Globus pallidus (tissue), 1 donor: ENCODE data around the gene SLC29A1.
"Not testable (repeated sequence)": the region's sequence is repeated elsewhere in the genome, so short reads cannot be mapped to it uniquely, and the experiment has no call there.

Experiments
- DNase-seq: peaks from one replicate; pipeline ENCODE4 v3.0.0-alpha.2; 2015; ENCODE audit warnings: low spot score

The SLC29A1 gene

DNA sequence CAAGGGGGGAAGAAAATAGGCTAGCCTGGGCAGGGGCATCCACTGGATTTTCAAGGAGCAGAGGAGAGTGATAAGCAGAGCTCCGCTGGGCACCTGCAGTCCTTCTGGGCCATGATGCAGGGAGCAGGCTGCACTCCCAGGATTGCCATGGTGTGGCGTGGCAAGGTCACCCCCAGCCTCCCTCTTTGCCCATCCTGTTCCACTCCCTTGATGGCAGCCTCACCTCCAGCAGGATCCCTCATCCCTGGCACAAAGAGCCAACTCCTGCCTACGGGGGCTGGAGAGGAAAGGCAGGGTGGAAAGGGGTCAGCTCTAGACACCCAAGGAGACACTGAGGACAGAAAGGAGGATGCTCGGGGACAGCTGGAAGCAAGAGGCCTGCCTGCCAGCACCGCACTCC, 29.1 kb upstream of the SLC29A1 start:
- DNase-seq = no peak

DNA sequence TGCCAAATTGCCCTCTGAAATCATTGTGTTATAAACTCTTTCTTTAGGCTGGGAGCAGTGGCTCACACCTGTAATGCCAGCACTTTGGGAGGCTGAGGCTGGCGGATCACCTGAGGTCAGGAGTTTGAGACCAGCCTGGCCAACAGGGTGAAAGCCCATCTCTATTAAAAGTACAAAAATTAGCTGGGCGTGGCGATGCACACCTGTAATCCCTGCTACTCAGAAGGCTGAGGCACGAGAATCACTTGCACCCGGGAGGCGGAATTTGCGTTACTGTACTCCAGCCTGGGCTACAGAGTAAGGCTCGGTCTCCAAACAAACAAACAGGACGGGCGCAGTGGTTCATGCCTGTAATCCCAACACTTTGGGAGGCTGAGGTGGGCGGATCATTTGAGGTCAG, 27.0 kb upstream of the SLC29A1 start:
- DNase-seq = not testable (repeated sequence)

DNA sequence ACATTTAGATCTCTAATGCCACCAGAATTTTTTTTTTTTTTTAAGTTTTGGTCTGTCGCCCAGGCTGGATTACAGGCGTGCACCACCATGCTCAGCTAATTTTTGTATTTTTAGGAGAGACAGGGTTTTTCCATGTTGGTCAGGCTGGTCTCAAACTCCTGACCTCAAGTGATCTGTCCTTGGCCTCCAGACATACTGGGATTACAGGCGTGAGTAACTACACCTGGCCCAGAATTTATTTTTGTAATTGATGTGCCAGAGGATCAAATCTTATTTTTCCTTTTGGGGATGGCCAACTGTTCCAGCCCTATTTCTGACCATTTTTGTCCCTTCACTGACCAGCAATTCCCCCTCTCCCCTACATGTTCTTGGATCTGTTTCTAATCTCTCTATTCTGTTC, 24.7 kb upstream of the SLC29A1 start:
- no peak for DNase-seq

DNA sequence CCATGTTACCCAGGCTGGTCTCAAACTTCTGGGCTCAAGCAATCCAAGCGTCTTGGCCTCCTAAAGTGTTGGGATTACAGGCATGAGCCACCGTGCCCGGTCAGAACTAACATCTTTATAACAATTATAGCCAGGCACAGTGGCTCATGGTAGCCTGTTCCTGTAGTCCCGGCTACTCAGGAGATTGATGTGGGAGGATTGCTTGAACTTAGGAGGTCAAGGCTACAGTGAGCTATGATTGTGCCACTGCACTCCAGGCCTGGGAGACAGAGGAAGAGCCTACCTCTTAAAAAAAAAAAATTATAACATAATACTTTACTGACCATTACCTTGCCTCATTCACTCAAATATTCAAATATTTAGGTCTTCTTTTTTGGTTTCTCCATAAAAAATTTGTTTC, 23.5 kb upstream of the SLC29A1 start:
- DNase-seq = no peak

DNA sequence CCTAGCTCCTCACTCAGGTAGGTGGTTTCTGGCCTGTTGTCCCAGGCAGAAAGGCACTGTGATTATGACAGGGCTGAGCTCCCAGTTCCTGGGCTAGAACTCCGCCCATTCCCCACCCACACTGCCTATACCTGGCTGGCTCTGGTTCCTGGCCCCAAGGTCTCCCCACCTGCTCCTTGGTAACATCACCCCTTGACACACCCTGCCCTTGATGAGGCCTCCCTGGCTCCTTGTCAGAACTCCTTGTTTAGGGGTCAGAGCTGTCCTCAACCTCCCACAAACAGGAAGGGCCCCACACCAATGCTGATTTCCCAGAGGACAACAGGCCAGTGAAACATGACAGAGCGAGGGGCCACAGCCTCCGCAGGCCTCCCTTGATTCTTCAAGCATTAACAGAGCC, 22.2 kb upstream of the SLC29A1 start:
- DNase-seq = no peak

DNA sequence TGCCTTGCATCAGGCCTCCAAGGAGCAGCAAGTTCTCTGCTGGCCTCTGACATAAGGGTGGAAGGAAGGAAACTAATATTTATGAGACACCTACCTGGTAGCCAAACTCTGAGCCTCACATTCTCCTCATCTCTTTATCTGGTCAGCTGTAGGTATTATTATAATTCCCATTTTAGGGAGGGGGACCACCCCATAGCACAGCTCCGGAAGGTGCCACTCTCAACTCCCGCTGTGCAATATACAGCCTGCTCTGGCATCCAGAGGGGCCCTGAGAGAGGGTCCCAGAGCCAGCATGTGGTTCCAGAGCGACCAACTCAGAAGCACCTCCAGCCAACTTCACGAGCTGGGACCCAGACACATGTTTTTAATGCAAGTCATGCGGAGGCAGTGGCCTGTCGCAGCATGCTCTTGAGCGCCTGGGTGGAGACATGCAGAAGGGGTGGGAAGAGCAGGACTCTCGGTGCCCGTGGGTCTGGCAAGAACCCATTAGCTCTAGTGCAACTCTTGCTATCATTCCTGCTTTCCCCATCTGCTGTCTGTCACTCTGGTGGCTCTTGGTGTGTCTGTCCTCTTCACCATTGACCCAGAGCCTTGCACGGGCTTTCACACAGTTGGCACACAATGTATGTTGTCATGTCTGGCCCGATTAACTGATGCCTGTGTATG, 21.6 kb upstream of the SLC29A1 start:
- no peak for DNase-seq

DNA sequence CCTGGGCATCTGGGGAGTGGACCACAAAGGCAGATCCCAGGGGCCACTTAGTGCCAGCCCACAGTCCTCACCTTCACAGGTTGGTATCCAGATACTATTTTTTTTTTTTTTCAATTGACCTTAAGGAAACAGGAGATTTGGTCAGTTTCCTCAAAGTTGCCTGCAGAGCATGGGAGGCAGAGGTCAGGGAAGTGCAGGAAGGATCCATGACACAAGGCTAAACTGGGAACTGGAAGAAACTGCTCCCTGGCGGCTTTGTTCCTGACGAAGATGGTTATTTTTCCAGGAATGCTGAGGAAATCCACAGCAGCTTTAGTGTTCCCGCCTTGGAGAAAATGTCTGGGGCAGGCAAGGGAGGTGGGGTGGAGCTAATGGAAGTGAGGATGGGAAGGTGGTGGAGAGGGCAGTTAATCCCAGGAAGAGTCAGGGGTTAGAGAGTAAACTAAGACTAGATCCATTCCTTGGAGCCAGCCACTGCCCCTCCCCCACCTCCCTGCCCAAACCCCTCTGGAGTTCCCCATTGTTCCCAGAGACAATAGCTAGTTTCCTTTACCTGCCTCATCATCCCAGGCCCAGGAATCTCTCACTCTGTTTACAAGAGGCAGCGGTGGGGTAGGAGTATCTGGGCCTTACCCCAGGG, 20.9 kb upstream of the SLC29A1 start:
- no peak for DNase-seq

DNA sequence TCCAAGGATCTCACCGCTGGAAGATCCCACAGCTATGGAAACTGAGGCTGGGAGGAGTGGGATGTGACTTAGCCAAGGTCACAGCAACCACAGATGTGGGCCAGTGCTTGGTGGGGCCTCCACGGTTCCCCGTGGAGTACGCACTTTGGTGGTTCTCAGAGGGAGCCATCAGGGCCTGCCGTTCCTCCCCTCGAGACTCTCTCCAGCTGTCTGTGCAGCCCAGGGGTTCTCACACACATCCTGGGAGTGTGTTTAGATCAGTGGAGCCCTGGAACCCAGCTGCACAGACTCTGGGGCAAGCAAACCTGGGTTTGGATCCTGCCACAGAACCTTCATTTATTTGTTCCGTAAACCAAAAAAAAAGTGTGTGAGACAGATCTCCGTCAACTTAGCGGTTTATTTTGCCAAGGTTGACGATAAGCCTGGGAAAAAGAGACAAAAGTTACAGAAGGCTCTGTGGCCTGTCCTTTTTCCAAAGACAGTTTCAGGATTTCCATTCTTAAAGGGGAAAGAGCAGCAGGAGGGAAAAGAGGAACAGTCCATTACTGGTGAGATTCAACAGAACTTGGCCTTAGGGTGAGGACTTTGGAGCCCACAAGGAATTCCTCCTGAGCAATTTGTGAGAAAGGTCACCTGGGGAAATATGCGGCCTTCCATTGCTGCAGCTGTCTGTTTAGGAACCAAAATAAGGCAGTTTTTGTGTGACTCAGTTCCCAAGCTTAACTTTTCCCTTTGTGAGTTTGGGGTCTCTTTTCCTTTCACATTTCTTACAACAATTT, 20.2 kb upstream of the SLC29A1 start:
- DNase-seq = no peak

DNA sequence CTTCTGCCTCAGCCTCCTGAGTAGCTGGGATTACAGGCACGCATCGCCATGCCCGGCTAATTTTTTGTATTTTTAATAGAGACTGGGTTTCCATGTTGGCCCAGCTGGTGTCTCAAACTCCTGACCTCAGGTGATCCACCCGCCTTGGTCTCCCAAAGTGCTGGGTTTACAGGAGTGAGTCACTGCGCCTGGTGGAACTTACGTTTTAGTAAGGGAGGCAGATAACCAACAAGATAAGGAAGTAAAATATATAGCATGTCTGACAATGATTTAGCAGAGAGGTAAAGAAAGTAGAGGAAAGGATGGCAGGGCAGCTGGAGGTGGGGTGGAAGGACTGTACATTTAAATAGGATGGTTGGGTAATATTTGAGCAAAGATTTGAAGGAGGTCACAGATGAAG, 19.4 kb upstream of the SLC29A1 start:
- no peak for DNase-seq

DNA sequence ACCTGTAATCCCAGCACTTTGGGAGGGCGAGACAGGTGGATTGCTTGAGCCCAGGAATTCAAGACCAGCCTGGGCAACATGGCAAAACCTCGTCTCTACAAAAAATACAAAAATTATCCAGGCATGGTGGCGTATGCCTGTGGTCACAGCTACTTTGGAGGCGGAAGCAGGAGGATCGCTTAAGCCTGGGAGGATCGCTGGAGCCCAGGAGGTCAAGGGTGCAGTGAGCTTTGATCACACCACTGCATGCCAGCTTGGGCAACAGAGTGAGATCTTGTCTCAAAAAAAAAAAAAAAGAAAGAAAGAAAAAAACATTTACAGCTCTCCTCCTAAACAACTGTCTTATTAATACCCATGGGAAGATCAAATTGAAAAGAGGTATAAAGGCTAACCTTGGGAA, 15.4 kb upstream of the SLC29A1 start:
- no peak for DNase-seq

DNA sequence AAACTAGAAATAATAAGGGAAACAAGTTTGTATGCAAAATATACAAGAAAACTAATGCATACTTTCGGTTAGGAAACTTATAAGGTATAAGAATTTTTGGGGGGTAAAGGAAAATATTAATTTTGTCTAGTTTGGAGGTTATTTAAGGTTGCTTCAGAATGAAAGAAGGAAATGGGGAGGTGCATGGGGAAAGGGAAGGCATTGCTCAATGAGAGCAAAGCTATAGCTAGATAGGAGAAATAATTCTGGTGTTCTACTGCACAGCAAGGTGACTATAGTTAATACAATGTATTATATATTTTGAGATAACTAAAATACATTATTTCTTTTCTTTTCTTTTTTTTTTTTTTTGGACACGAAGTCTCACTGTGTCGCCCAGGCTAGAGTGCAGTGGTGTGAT, 12.1 kb upstream of the SLC29A1 start:
- DNase-seq = no peak

DNA sequence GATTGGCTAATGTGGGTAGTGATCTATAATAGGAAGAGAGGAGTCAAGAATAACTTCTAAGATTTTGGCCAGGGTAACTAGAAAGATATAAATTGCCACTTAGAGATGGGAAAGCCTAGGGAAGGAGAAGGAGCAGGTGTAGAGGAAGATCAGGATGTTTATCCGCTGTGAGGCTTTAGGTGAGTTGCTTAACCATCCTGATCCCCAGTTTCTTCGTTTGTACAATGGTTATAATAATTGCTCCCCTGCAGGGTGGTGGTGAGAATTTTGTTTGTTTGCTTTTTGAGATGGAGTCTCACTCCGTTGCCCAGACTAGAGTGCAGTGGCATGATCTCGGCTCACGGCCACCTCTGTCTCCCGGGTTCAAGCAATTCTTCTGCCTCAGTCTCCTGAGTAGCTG, 9.1 kb upstream of the SLC29A1 start:
- DNase-seq = no peak

DNA sequence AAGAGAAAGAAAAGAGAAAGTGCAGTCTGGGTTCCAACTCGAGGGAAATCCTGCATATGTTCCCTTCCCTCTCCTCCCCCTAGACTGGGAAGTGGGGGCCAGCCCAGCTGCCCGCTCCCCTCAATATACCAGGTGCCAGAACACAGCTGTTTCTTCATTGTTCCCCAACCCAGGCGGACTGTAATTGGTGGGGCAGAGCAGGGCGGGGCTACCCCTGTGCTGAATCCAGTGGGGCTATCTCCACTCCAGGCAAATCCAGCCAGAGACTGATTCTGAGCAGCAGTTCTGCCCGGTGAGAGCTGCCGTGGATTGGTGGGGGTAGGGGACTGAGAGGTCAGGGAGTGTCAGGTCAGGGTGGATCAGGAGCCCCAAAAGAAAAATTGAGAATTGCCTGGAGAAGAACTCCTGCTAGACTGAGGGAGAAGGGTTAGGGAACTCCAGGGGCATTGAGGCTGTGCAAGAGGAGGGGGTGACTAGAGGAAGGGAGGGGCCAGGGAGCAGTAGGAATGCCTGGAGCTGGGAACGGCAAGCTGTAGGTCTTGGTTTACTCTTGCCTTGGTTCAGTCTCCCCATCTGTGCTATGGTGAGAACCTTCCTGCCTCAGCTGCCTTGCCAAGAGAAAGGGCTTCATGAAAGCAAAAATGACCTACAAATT, 6.6 kb upstream of the SLC29A1 start, which contains the start of gene MYMX:
MYMX (plus strand) TSS at position 250 of the 655 bp plus-strand sequence. CDS start 546 bp downstream, outside the sequence.
- DNase-seq = no peak

DNA sequence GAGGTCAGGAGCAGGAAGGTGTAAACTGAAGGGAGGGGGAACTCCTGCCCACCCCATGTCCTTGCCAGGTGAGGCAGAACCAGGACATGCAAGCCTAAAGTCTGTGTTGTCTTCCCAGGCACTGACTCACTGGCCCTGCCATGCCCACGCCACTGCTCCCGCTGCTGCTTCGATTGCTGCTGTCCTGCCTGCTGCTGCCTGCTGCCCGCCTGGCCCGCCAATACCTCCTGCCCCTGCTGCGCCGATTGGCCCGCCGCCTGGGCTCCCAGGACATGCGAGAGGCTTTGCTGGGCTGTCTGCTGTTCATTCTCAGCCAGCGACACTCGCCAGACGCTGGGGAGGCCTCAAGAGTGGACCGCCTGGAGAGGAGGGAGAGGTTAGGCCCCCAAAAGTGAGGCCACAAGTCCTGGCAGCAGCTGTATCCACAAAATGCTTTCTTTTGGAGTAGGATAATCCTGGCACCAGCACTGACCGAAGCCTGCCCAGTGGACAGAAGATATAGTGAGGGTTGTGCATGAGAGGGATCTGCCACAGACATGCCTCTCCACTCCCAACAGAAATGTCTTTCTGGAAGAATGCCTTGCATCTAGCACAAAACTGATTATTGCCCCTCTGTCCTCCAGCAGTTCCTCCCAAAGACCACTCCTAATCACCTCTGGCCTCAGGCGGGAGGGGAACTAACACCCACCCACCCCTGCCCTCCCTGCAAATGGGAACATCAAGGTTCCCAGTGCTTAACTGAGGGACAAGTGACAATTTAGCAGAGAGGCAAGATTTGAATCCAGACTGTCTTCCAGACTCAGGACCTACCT, 5.9 kb upstream of the SLC29A1 start:
- DNase-seq = no peak

DNA sequence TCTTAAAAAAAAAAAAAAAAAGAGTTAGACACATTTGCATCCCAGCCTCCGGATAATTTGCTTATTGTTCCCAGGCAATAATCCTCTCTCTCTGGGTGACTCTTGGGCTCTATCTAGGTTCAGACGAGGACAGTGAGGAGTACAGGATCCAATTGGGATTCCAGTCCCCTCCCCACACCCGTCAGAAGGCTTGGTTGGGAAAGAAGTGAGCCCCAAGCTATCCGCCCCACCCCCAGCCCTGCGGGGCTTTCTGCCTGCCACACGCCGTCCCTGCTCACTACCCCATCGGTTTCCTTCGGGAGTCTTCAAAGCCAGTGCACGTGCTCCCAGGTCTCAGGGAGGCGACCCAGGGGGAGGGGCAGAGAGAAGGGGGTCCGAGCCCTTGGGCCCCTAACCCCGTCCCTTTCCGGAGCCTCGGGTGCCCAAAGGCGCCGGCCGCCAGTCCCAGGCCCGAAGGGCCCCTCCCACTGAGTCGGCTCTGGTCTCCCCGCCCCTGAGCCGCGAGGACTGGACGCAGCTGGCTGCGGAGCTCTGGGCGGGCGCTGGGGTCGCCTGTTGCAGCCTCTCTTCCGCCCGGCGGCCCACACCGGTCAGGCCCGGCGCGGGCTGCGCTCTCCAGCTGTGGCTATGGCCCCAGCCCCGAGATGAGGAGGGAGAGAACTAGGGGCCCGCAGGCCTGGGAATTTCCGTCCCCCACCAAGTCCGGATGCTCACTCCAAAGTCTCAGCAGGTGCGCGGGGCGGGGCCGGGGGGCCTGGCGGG, 4.2 kb upstream of the SLC29A1 start:
- DNase-seq = peak; percentile 48

DNA sequence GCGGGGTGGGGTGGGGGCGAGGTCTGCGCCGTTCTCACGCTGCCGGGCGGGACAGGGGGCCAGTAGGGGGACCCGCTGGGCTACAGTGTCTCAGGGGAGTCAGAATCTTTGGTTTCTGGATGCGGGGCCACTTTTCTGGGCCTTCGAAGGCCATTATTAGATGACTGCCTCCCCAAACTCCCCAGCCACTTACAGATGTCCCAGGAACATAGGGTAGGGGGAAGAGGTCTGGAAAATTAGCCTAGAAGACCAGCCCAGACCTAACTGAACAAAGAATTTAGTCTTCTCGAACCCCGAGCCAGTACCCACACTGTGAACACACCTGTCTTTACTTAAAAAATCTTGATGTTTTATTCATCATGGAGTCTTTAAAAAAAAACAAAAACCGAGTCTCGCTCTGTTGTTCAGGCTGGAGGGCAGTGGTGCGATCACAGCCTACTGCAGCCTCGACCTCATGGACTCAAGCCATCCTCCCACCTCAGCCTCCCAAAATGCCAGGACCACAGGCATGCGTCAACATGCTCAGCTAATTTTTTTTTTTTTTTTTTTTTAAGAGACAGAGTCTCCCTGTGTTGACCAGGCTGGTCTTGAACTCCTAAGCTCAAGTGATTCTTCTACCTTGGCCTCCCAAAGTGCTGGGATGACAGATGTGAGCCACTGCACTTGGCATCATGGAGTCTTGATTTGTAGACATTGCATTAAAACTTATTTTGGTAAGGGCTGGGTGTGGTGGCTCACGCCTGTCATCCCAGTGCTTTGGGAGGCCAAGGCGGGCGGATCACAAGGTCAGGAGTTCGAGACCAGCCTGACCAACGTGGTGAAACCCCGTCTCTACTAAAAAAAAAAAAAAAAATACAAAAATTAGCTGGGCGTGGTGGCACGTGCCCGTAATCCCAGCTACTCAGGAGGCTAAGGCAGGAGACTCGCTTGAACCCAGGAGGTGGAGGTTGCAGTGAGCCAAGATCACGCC, 3.3 kb upstream of the SLC29A1 start:
- DNase-seq = no peak

DNA sequence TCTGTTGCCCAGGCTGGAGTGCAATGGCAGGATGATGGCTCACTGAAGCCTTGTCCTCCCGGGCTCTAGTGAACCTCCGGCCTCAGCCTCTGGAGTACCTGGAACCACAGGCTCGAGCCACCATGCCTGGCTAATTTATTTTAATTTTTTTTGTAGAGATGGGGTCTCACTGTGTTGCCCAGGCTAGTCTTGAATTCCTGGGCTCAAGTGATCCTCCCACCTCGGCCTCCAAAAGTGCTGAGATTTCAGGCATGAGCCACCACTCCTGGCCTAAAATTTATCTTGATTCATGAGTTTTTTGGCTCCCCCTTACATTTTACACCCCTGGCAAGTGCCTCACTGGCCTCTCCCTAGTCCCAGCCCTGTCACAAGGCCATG, 2.5 kb upstream of the SLC29A1 start:
- DNase-seq = no peak

DNA sequence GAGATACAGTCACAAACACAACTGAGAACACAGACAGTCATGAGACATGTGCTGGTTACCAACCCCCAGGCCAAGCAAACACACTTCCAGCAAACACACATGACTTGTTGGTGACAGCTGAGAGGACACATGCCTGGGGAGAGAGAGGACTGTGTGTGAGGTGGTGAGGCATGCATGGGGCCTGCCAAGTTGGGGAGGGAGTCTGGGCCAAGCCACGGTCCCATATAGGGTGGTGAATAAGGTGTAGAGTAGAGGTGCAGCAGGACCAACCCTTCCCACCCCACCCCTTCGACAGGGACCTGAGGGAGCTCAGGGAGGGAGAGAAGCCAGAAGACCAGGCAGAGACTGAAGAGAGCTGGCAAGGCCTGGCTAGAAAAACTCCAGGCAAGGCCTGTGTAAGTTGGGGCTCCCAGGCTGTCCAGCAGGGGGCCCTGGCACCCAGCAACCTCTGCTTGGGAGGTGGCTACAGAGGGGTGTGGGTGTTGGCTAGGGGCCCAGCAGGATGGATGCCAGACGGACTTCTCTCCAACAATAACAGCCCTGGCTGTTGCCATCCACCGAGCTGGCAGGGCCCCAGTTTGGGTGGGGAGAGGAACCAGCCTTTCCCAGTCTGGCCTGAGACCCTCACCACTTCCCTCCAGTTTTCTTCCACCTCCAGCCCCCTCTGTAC, 2.0 kb upstream of the SLC29A1 start:
- DNase-seq = peak; percentile 78

DNA sequence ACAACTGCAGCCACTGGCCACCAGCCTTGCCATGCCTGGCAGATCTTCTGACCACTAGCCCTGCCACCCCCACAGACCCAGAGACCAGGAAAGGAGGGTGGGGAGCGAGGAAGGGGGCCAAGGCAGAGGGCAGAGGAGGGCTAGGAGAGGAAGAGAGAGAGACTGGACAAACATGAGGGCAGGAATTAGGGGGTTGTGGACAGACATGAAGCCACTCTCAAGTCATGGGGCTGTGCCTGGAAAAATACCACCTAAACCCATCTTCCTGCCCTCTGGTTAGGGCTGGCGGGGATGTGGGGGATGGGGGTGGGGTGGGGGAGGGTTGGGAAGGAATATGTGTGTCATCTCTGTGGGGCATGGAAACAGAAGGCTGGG, 1.4 kb upstream of the SLC29A1 start:
- DNase-seq = no peak
